Peyer's patch (tissue), 4 donors: Measurements from ENCODE around the gene SLC22A31. TPM values are rescaled to one million over a fixed set of nuclear protein-coding genes. Genes with fewer than 3 reads are reported as not detected.

Experiments used
- DNase-seq, 3 donors: peaks; one replicate each; pipeline ENCODE4 v3.0.0-alpha.2; 2017 to 2019
- H3K27ac ChIP-seq, 4 donors: fragments of 200-600 bp; sonication (generic); one replicate each; pipeline ENCODE4 v1.5.1; 2016 to 2019
- H3K27me3 ChIP-seq, 2 donors: fragments of 200-600 bp; sonication (generic); one replicate each; pipeline ENCODE4 v1.5.1; 2019
- H3K36me3 ChIP-seq, 3 donors: fragments of 200-600 bp; sonication (generic); one replicate each; pipeline ENCODE4 v1.5.1; 2016 to 2019
- H3K4me1 ChIP-seq, 4 donors: fragments of 200-600 bp; sonication (generic); one replicate each; pipeline ENCODE4 v1.5.1; 2016 to 2019
- H3K4me3 ChIP-seq, 4 donors: fragments of 200-600 bp; sonication (generic); 1 replicate in 3 of 4; 2 replicates in 1 of 4; pipeline ENCODE4 v1.5.1; 2016 to 2019; ENCODE audit warnings: mild to moderate bottlenecking in 1 of 4
- H3K9me3 ChIP-seq, 4 donors: fragments of 200-600 bp; sonication (generic); one replicate each; pipeline ENCODE4 v1.5.1; 2016 to 2019; ENCODE audit warnings: mild to moderate bottlenecking in 1 of 4
- POLR2A ChIP-seq, 2 donors: fragments of 450-650 bp; IDR thresholded peaks; one replicate each; pipeline ENCODE4 v1.5.1; 2017; ENCODE audit warnings: antibody characterized with exemption in 2 of 2, mild to moderate bottlenecking in 2 of 2, moderate library complexity in 2 of 2
- total RNA-seq, 4 donors: library from RNA; depleted of rRNA; stranded (reverse); fragments of >200 nt; gene quantifications; one replicate each; pipeline ENCODE4 v1.1.0, GENCODE V29; 2016
- TF ChIP-seq, protein P1 (sequence below), 6 experiments: fragments of 450-650 bp in 4 of 6; fragments of 200-600 bp in 2 of 6; sonication (generic) in 1 of 6; IDR thresholded peaks; one replicate each; pipeline ENCODE4 v1.5.1; 2017 to 2019; ENCODE audit warnings: antibody characterized with exemption in 6 of 6, mild to moderate bottlenecking in 3 of 6, moderate library complexity in 1 of 6

Gene SLC22A31
- total RNA-seq, 4 donors from 2014 or later, result 0.53 to 0.67 TPM; not detected in 2

DNA sequence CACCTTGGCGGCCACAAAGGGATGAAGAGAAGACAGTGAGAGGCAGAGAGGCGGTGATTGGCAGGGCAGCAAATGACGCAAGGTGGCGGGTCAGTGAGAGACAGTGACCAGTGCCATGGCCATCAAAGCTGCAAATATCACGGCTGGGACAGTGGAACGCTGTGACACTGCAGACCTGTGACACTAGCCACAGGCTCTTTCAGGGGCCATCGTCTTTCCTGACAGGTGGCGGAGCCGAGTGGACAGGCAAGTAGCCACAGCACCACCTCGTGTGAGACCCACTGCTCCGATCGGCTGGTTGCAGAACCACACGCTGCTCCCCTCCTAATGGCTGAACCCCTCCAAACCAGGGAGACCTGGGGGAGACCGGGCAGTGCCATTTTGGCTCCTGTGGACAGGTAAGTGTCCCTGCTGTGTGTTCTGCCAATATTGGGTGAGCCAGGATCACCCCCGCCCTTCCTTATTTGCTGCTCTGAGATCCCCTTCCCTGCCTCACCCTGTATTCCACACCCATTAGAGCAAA lies 9.2 kb upstream of the SLC22A31 start:
- Histone ChIP-seq H3K4me3 (no peak overlapping the region), H3K27me3 (no peaks in the 10 kb centered on the region), H3K9me3 (no peaks in the 10 kb centered on the region), H3K4me1 (no peaks in the 10 kb centered on the region), H3K36me3 (no peaks in the 10 kb centered on the region), H3K27ac (no peak overlapping the region)
- DNase-seq, result no peak
- TF ChIP-seq, protein P1, sequence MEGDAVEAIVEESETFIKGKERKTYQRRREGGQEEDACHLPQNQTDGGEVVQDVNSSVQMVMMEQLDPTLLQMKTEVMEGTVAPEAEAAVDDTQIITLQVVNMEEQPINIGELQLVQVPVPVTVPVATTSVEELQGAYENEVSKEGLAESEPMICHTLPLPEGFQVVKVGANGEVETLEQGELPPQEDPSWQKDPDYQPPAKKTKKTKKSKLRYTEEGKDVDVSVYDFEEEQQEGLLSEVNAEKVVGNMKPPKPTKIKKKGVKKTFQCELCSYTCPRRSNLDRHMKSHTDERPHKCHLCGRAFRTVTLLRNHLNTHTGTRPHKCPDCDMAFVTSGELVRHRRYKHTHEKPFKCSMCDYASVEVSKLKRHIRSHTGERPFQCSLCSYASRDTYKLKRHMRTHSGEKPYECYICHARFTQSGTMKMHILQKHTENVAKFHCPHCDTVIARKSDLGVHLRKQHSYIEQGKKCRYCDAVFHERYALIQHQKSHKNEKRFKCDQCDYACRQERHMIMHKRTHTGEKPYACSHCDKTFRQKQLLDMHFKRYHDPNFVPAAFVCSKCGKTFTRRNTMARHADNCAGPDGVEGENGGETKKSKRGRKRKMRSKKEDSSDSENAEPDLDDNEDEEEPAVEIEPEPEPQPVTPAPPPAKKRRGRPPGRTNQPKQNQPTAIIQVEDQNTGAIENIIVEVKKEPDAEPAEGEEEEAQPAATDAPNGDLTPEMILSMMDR (IDR thresholded peaks at IDR 0.05), result no peak
- no peak for TF ChIP-seq POLR2A (IDR thresholded peaks at IDR 0.05)

DNA sequence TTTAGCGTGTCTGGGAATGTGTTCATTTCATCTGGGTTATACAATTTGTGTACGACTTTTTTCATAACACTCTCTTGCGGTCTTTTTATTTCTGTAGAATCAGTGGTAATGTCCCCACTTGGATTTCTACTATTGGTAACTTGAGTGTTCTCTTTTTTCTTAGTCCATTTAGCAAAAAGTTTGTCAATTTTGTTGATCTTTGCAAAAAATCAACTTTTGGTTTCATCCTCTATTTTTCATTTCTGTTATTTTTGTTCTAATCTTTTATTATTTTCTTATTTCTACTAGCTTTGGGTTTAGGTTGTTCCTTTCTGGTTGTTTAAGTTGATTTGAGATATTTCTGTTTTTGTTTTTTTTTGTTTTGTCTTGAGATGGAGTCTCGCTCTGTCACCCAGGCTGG lies 7.7 kb upstream of the SLC22A31 start:
- DNase-seq, result no peak
- no peak overlapping the region for H3K4me3 ChIP-seq
- TF ChIP-seq POLR2A (IDR thresholded peaks at IDR 0.05), result no peak
- TF ChIP-seq, protein P1 (IDR thresholded peaks at IDR 0.05), result no peak
- H3K27ac ChIP-seq, result no peak overlapping the region
- no peaks in the 10 kb centered on the region for H3K9me3 ChIP-seq
- no peaks in the 10 kb centered on the region for H3K4me1 ChIP-seq
- no peaks in the 10 kb centered on the region for H3K27me3 ChIP-seq
- H3K36me3 ChIP-seq, result no peaks in the 10 kb centered on the region

DNA sequence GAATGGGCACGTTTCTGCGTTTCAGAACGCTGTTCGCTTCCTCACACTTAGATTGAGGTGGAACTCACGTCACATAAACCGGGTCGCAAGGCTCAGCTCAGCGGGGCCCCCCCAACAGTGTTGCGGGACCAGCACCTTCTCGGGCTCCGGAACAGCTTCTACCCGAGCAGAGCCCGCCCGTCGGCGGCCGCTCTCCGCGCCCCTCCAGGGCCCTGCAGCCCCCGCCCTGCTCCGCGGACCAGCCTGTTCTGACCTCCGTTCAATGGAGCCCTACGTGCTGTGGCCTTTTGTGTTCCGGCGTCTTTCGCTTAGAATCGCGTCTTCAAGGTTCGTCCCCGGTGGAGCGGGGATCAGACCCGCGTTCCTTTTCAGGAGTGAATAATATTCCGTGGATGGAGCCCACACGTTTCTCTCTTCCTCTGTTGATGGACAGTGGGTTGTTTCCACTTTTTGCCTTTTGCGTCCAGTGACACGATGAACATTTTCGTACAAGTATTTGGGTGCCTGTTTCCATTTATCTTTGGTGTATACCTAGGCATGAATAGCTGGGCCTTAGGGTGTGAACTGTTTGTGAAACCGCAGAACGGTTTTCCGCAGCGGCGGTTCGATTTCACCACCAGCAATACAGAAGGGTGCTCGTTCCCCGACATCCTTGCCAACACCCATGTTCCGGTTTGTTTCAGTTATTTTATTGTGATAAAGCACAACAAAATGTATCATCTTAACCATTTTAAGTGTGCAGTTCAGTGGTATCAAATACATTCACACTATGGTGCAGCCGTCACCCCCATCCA lies 2.3 kb upstream of the SLC22A31 start:
- peaks cover 0 to 20% (median 6%) of the 10 kb centered on the region in 4 donors for H3K4me1 ChIP-seq
- no peak overlapping the region for H3K27ac ChIP-seq
- H3K9me3 ChIP-seq, result no peaks in the 10 kb centered on the region
- H3K36me3 ChIP-seq, result no peaks in the 10 kb centered on the region
- peak overlapping the region in 2 of 4 donors; percentile 41 to 55 for H3K4me3 ChIP-seq
- TF ChIP-seq, protein P1 (IDR thresholded peaks at IDR 0.05), result no peak
- TF ChIP-seq POLR2A (IDR thresholded peaks at IDR 0.05), result no peak
- DNase-seq, result no peak
- H3K27me3 ChIP-seq, result peaks cover 0 to 32% of the 10 kb centered on the region in 2 donors

DNA sequence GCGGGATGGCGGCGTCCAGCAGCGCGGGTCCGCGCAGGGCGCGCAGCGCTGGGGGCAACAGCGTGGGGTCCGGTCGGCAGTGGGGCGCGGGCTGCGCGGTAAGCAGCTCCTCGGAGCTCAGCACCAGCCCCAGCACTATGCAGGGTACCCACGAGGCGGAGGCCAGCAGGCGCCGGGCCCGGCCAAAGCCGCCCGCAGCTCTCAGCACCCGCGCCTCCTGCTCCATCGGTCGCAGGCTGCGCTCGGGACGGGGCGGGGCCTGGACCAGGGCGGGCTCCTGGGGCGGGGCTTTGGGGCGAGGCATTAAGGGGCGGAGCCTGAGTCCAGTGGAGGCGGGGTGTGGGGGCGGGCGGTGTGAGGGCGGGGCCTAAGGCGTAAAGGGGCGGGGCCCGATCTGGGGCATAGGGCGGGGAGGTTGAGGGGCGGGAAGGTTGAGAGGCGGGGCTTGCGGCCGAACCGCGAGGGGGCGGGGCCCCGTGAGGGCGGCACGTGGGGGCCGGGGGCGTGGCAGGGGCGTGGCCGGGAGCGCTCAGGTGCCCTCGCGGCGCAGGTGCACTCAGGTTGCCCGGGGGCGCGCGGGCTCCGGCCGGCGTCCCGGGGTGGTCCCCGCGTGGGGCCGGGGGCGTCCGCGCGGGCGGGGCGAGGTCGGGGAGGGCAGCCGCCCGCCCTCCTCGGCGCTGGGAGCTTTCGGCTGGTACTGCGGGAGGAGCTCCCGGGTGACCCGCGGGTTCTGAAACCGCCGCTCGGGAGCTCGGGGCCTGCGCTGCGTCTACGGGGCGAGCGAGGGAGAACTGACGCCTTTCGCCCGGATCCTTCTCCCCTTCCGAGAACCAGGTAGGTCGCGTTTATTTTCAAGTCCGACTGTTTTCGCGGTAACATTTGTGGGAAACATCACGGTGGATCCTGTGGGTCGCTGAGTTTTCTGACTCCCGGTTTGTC lies 1.4 kb upstream of the SLC22A31 start:
- Histone ChIP-seq H3K4me3 (peak overlapping the region in 3 of 4 donors; percentile 41 to 55 (median 41)), H3K27ac (no peak overlapping the region), H3K4me1 (peaks cover 0 to 20% (median 6%) of the 10 kb centered on the region in 4 donors), H3K9me3 (no peaks in the 10 kb centered on the region), H3K27me3 (peaks cover 0 to 32% of the 10 kb centered on the region in 2 donors), H3K36me3 (no peaks in the 10 kb centered on the region)
- TF ChIP-seq, protein P1 (IDR thresholded peaks at IDR 0.05), result no peak
- no peak for TF ChIP-seq POLR2A (IDR thresholded peaks at IDR 0.05)
- DNase-seq, result peak; percentile 49 to 92 (median 88)

DNA sequence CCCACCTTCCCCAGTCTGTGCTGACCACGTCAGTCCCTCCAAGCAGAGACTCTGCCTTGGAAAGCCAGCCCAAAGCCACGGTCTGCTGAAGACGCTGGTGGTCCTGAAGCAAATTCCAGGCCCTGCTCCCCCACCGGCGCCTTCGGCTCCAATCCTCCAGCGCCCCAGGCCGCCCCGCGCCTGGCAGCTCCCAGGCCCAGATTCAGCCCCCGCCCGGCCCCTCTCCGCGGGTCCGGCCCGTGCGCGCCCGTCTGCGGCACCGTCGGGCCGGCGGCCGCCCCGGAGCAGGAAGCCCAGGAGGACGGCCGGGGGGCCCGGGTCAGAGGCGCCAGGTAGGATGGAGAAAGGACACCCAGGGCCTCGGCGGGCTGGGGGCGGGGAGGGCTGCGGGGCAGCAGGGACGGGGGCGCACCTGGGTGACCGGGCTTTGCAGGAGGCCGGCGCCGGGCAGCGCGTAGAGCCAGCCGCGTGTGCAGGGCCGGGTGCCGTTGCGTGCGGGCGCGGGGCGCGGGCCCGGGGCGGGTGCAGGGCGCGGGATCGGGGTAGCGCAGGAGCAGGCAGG lies 594 bp upstream of the SLC22A31 start:
- DNase-seq, result peak in 1 of 3 donors; percentile 48
- Histone ChIP-seq H3K4me1 (peaks cover 0 to 20% (median 6%) of the 10 kb centered on the region in 4 donors), H3K27me3 (peaks cover 0 to 32% of the 10 kb centered on the region in 2 donors), H3K9me3 (no peaks in the 10 kb centered on the region), H3K4me3 (peak overlapping the region in 3 of 4 donors; percentile 41 to 55 (median 41)), H3K36me3 (no peaks in the 10 kb centered on the region), H3K27ac (no peak overlapping the region)
- TF ChIP-seq, protein P1 (IDR thresholded peaks at IDR 0.05), result no peak
- TF ChIP-seq POLR2A (IDR thresholded peaks at IDR 0.05), result no peak
